GM21526 (cell line): ENCODE results near the gene B3GALT6.

Experiments used
- ATAC-seq: cut with Tn5 transposase; IDR thresholded peaks from one replicate; pipeline ENCODE4 v1.9.1; 2021; ENCODE audit warnings: moderate library complexity; ENCODE audit not compliant: unreplicated experiment, low FRiP score

The B3GALT6 gene

GRCh38 chr1:1229770-1230169 lies 2.3 kb upstream of the B3GALT6 start:
- no peak for ATAC-seq

- no peak for ATAC-seq
These were observed 1.2 kb upstream of the B3GALT6 start for GRCh38 chr1:1230656-1231399.

- peak; percentile 77 for ATAC-seq
These were observed 433 bp upstream of the B3GALT6 start, which contains the start of gene SDF4 for GRCh38 chr1:1231400-1232207. SDF4 (minus strand) TSS chr1:1232001; CDS start chr1:1228772, 3,229 bp downstream.

- no peak for ATAC-seq
These were observed 944 bp downstream of the B3GALT6 start for GRCh38 chr1:1232796-1233566.

GRCh38 chr1:1233567-1233892 lies 1.5 kb downstream of the B3GALT6 start:
- no peak for ATAC-seq

GRCh38 chr1:1234180-1234808 lies 2.3 kb downstream of the B3GALT6 start:
- ATAC-seq, result no peak

- no peak for ATAC-seq
These were observed 3.1 kb downstream of the B3GALT6 start for GRCh38 chr1:1235016-1235744.

GRCh38 chr1:1236176-1236763 lies 4.2 kb downstream of the B3GALT6 start:
- ATAC-seq, result no peak

- no peak for ATAC-seq
These were observed 5.2 kb downstream of the B3GALT6 start for GRCh38 chr1:1236945-1237873.

GRCh38 chr1:1237874-1238701 lies 6.1 kb downstream of the B3GALT6 start:
- no peak for ATAC-seq

- no peak for ATAC-seq
These were observed 6.7 kb downstream of the B3GALT6 start for GRCh38 chr1:1238702-1239178.

GRCh38 chr1:1239227-1239613 lies 7.2 kb downstream of the B3GALT6 start:
- ATAC-seq, result no peak

GRCh38 chr1:1239614-1240347 lies 7.7 kb downstream of the B3GALT6 start:
- ATAC-seq, result no peak

- no peak for ATAC-seq
These were observed 8.3 kb downstream of the B3GALT6 start for GRCh38 chr1:1240348-1240732.

- no peak for ATAC-seq
These were observed 9.0 kb downstream of the B3GALT6 start for GRCh38 chr1:1240822-1241587.

- no peak for ATAC-seq
These were observed 9.7 kb downstream of the B3GALT6 start for GRCh38 chr1:1241588-1242219.
